Upper lobe of right lung (tissue), 1 donor: ENCODE measurements around the gene RNASEH2A. TPM values are rescaled to one million over a fixed set of nuclear protein-coding genes. Genes with fewer than 3 reads are reported as not detected.

Source experiments
- ATAC-seq: fragments of 200-7000 bp; cut with Tn5 transposase; one replicate; pipeline ENCODE4 v1.9.1; 2020; ENCODE audit warnings: mild to moderate bottlenecking, moderate library complexity
- DNase-seq: peaks from one replicate; pipeline ENCODE4 v3.0.0-alpha.2; 2020
- H3K27ac ChIP-seq: fragments of 200-600 bp; one replicate; pipeline ENCODE4 v1.8.0; 2022
- H3K27me3 ChIP-seq: fragments of 200-600 bp; one replicate; pipeline ENCODE4 v1.8.0; 2022; ENCODE audit warnings: mild to moderate bottlenecking
- H3K36me3 ChIP-seq: fragments of 200-600 bp; one replicate; pipeline ENCODE4 v1.8.0; 2022
- H3K4me1 ChIP-seq: fragments of 200-600 bp; one replicate; pipeline ENCODE4 v1.8.0; 2022
- H3K4me3 ChIP-seq: fragments of 200-600 bp; one replicate; pipeline ENCODE4 v1.8.0; 2022; ENCODE audit warnings: mild to moderate bottlenecking
- H3K9me3 ChIP-seq: fragments of 200-600 bp; one replicate; pipeline ENCODE4 v1.8.0; 2022
- intact Hi-C: fragments of 100-400 bp; cut with DNase I; formaldehyde crosslinking; loops from one replicate; pipeline ENCODE4 v1.11.0; 2022
- total RNA-seq: library from RNA; stranded (reverse); fragmentation: NEBNext Ultra II Directional; extraction: Animal tissue kit (Norgen Biotek cat#: 25700); gene quantifications from one replicate; pipeline ENCODE4 v1.2.1, GENCODE V29; 2021
- TF ChIP-seq, protein P1 (sequence below): fragments of 200-600 bp; IDR thresholded peaks from one replicate; pipeline ENCODE4 v1.8.0; 2022; ENCODE audit warnings: antibody characterized with exemption
- donor health status: DM: no; HTN: yes; CAD: no; lungs with severe emphysema.

The RNASEH2A gene
- total RNA-seq, 1 donor from 2014 or later = 7.4 TPM

DNA sequence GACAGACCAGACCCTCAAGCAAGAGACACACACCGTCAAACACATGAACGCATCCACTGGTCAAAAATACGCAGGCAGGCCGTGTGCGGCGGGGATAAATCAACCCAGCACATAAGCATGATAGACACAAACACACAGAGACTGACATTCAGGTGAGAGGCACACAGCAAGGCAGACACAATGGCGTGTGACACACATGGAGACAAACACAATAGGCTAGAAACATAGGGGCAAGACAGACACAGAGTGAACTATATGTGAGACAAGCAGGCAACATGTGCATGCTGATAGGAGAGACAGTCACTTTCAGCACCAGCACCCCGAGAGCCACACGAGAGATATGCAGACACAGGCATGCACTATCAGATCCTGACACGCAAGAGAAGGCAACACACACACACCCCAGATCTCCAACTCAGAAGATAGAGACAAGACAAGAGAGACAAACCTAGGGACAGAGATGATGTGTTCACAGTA is 22.0 kb upstream of the RNASEH2A start:
- no peak for ATAC-seq
- TF ChIP-seq, protein P1, sequence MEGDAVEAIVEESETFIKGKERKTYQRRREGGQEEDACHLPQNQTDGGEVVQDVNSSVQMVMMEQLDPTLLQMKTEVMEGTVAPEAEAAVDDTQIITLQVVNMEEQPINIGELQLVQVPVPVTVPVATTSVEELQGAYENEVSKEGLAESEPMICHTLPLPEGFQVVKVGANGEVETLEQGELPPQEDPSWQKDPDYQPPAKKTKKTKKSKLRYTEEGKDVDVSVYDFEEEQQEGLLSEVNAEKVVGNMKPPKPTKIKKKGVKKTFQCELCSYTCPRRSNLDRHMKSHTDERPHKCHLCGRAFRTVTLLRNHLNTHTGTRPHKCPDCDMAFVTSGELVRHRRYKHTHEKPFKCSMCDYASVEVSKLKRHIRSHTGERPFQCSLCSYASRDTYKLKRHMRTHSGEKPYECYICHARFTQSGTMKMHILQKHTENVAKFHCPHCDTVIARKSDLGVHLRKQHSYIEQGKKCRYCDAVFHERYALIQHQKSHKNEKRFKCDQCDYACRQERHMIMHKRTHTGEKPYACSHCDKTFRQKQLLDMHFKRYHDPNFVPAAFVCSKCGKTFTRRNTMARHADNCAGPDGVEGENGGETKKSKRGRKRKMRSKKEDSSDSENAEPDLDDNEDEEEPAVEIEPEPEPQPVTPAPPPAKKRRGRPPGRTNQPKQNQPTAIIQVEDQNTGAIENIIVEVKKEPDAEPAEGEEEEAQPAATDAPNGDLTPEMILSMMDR = no peak

DNA sequence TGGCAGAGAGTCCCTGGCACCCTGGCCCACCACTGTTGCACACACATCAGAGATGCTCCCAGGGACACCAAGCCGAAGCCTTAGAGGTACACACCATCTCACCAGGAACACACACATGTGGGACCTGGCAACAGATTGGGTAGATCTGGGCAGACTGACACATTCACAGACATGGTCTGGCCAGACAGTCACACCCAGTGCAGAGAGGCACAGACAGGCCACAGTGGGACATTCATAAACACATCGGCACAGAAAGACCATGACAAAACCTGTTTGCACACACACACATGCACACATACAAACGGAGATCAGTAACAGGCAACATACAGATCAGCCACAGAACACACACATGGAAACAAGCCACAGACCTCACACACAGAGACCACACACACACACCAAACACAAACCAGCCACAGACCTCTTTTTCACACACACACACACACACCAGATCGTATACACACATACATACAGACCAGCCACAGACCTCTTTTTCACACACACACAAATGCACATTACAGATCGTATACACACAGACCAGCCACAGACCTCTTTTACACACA is 21.4 kb upstream of the RNASEH2A start:
- Histone ChIP-seq H3K4me3 (peak overlapping the region; percentile 56), H3K4me1 (peaks cover 74% of the 10 kb centered on the region), H3K9me3 (no peaks in the 10 kb centered on the region), H3K36me3 (no peaks in the 10 kb centered on the region), H3K27ac (peak overlapping the region; percentile 100), H3K27me3 (no peaks in the 10 kb centered on the region)
- ATAC-seq = no peak
- intact Hi-C loops = no loop called here
- no peak for DNase-seq
- TF ChIP-seq, protein P1 = no peak

More for the DNA sequence above, 22.0 kb upstream of the RNASEH2A start:
- intact Hi-C loops = no loop called here
- Histone ChIP-seq H3K4me1 (peaks cover 75% of the 10 kb centered on the region), H3K4me3 (peak overlapping the region; percentile 56), H3K27me3 (no peaks in the 10 kb centered on the region), H3K27ac (peak overlapping the region; percentile 100), H3K36me3 (no peaks in the 10 kb centered on the region), H3K9me3 (no peaks in the 10 kb centered on the region)
- DNase-seq = no peak

DNA sequence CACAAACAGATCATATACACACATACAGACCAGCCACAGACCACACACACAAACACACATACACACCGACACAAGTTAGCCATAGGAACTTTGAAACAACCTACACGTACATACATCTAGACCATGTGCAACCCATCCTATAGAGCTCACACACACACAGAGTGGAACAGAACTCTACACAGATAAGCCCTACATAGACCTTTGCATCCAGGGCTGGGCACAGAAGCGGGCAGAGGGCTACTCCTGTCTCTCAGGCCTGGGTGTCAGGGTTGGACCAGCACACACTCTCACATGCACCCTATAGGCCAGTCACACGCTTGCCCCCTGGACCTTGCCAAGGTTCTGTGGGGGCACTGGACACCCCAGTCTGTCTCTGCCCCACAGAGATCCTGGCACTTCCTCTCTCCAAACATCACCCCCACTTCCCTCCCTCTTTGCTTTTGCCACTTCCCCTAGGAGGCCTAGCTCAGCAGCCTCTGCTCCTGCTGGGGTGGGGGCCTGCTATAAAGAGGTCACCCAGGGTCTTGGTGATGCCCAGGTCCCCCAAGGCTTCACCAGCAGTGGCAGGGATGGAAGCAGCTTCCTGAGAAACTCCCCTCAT is 20.9 kb upstream of the RNASEH2A start:
- ATAC-seq = peak; percentile 0
- H3K36me3 ChIP-seq = no peaks in the 10 kb centered on the region
- H3K27ac ChIP-seq = peak overlapping the region; percentile 100
- H3K4me1 ChIP-seq = peaks cover 74% of the 10 kb centered on the region
- TF ChIP-seq, protein P1 = no peak
- peak overlapping the region; percentile 19 for H3K4me3 ChIP-seq
- intact Hi-C loops = no loop called here
- no peaks in the 10 kb centered on the region for H3K9me3 ChIP-seq
- DNase-seq = peak; percentile 74
- no peaks in the 10 kb centered on the region for H3K27me3 ChIP-seq

DNA sequence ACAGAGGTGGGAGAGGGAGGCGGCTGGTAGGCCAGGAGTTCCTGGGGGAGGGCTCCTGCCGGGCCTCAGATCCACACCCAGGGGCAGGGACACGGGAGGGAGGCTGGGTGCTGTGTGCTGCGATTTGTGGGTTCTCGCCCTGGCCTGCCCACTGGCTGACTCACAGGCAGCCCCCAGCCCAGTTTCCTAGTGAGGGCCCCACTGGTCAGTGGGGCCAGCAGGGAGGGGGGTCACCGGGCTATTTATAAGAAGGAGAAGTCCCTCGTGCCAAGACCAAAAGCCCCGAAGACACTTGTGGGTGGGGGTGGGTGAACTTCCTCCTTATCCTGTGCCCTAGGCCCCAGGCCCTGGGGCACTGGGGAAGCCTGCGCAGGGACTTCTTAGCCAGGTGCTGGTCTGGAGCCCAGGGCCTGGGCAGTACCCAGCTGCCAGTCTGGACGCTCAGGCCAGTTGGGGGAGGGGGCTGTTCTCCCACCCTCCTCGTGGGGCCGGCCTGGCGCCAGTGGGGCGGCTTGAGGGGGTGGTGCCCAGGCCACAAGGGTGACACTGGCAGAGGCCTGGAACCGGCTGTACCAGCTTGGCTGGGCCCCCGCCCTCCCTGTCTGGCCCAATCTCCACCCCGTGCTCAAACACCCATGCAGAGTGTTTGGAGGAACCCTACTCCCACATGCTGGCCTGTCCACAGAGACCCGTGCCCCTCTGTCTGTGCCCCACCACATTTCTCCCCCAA is 20.1 kb upstream of the RNASEH2A start:
- TF ChIP-seq, protein P1 = no peak
- Histone ChIP-seq H3K4me3 (peak overlapping the region; percentile 19), H3K27me3 (no peaks in the 10 kb centered on the region), H3K4me1 (peaks cover 74% of the 10 kb centered on the region), H3K36me3 (no peaks in the 10 kb centered on the region), H3K9me3 (no peaks in the 10 kb centered on the region), H3K27ac (peak overlapping the region; percentile 100)
- ATAC-seq (peak; percentile 51), DNase-seq (peak; percentile 97)
- intact Hi-C loops = no loop called here

DNA sequence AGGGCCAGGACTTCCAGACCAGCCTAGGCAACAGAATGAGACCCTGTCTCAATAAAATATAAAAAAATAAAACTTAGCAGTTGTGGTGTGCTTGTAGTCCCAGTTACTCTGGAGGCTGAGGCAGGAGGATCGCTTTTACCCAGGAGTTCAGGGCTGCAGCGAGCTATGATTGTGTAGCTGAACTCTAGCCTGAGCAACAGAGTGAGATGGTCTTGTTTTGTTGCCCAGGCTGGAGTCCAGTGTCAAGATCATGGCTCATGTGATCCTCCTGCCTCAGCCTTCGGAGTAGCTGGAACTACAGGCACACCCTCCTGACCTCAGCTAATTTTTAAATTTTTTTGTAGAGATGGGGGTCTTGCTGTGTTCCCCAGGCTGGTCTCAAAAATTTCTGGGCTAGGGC is 19.4 kb upstream of the RNASEH2A start:
- H3K4me3 ChIP-seq = no peak overlapping the region
- TF ChIP-seq, protein P1 = no peak
- no peak for ATAC-seq
- peaks cover 68% of the 10 kb centered on the region for H3K4me1 ChIP-seq
- H3K9me3 ChIP-seq = no peaks in the 10 kb centered on the region
- no peak for DNase-seq
- intact Hi-C loops = no loop called here
- peak overlapping the region; percentile 100 for H3K27ac ChIP-seq
- H3K27me3 ChIP-seq = no peaks in the 10 kb centered on the region
- no peaks in the 10 kb centered on the region for H3K36me3 ChIP-seq
